DND-41 (cell line): ENCODE results near the gene DISC1.

Source experiments
- CTCF ChIP-seq: IDR thresholded peaks from 2 replicates; pipeline ENCODE4 v1.5.1; 2012; ENCODE audit warnings: borderline replicate concordance, low read length, moderate library complexity, mild to moderate bottlenecking; ENCODE audit not compliant: poor library complexity, severe bottlenecking; ENCODE audit errors: extremely low read depth
- EZH2 ChIP-seq: IDR thresholded peaks from 3 replicates; pipeline ENCODE4 v1.6.1; 2012; ENCODE audit warnings: borderline replicate concordance, low read depth, mild to moderate bottlenecking, moderate library complexity, low read length, inconsistent platforms; ENCODE audit not compliant: severe bottlenecking

- TF ChIP-seq CTCF: no peak
- TF ChIP-seq EZH2: no peak
These were observed 324.8 kb downstream of the DISC1 start for GRCh38 chr1:231951374-231951773.
